ENCODE results near the gene MISP. TPM values are rescaled to one million over a fixed set of nuclear protein-coding genes. Genes with fewer than 3 reads are reported as not detected.

The MISP gene
- total RNA-seq, 1 experiment from 2014 or later, result 5.8 TPM

DNA sequence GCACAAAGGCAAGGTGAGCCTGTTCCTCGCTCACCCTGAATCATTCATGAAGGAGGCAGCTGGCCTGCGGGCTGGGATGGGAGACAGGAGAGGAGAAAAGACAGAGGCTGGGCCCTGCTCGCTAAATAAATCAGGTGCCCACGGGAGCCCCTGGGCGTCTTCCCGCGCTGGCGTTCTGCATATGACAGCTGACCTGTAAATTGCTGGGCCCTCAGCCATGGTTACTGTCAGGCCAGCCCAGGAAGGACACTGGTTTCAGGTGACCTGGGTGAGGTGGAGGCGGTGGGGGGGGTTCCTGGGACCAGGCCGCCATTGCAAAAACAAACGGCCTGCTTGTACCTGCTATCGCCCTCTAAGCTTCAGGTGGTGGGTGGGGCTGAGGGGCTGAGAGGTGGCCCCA is 42.9 kb downstream of the MISP start:
- POLR2A ChIA-PET, result no interaction called here
- Histone ChIP-seq H3K9me3 (ENCODE audit: control insufficient read depth, insufficient read depth, low read depth, low read length) (no peaks in the 10 kb centered on the region), H3K4me1 (ENCODE audit: control insufficient read depth, insufficient read depth, low read length) (peaks cover 17% of the 10 kb centered on the region), H3K4me3 (ENCODE audit: low read depth in 2 of 2, low read length in 2 of 2) (no peak overlapping the region), H3K27ac (ENCODE audit: low read length) (0 out of 2 replicates have a peak overlapping the region, but pooled peaks have one; percentile 17), H3K36me3 (ENCODE audit: control insufficient read depth, insufficient read depth, low read length) (peaks cover 7% of the 10 kb centered on the region; the same call in 1 of the 2 replicates), H3K27me3 (ENCODE audit: control insufficient read depth, insufficient read depth, low read length) (no peaks in the 10 kb centered on the region)
- in situ Hi-C loops (cut with HindIII; ENCODE audit: low pct_unique_long_range_greater_than_20kb, low sequenced_read_pairs), result no loop called here
- CTCF ChIA-PET, result no interaction called here
- no peak for DNase-seq (ENCODE audit: low read depth, low spot score)
- TF ChIP-seq CTCF (IDR thresholded peaks at IDR 0.05) (no peak), SIN3A (IDR thresholded peaks at IDR 0.05; ENCODE audit: borderline replicate concordance, insufficient read depth, low read depth, low read length) (no peak), TCF7L2 (IDR thresholded peaks at IDR 0.05; ENCODE audit: low read depth, low read length) (no peak), POLR2AphosphoS5 (IDR thresholded peaks at IDR 0.05; ENCODE audit: low read depth, low read length) (no peak), REST (IDR thresholded peaks at IDR 0.05; ENCODE audit: insufficient read depth in 1 of 2, low read depth in 2 of 2, low read length in 1 of 2) (no peak)
- intact Hi-C loops (cut with micrococcal nuclease; ENCODE audit: unreplicated experiment), result no loop called here
- BruUV-seq (replicated peaks), result no TSS peak
- ATAC-seq, result no peak

- Histone ChIP-seq H3K4me1 (ENCODE audit: control insufficient read depth, insufficient read depth, low read length) (peaks cover 6% of the 10 kb centered on the region), H3K9me3 (ENCODE audit: control insufficient read depth, insufficient read depth, low read depth, low read length) (no peaks in the 10 kb centered on the region), H3K27ac (ENCODE audit: low read length) (no peak overlapping the region; the same call in 1 of the 2 replicates), H3K36me3 (ENCODE audit: control insufficient read depth, insufficient read depth, low read length) (peaks cover 11% of the 10 kb centered on the region), H3K4me3 (ENCODE audit: low read depth in 2 of 2, low read length in 2 of 2) (no peak overlapping the region), H3K27me3 (ENCODE audit: control insufficient read depth, insufficient read depth, low read length) (no peaks in the 10 kb centered on the region)
- ATAC-seq, result no peak
- intact Hi-C loops (cut with micrococcal nuclease; ENCODE audit: unreplicated experiment), result no loop called here
- BruUV-seq (replicated peaks), result no TSS peak
- POLR2A ChIA-PET, result interaction anchor here (0.7 kb wide), 1 partner anchor 12 kb away, joined by 3 read pairs; no protein-coding TSS in a partner anchor
- TF ChIP-seq POLR2AphosphoS5 (IDR thresholded peaks at IDR 0.05; ENCODE audit: low read depth, low read length) (no peak), REST (IDR thresholded peaks at IDR 0.05; ENCODE audit: insufficient read depth in 1 of 2, low read depth in 2 of 2, low read length in 1 of 2) (no peak), SIN3A (IDR thresholded peaks at IDR 0.05; ENCODE audit: borderline replicate concordance, insufficient read depth, low read depth, low read length) (no peak), CTCF (IDR thresholded peaks at IDR 0.05) (no peak), TCF7L2 (IDR thresholded peaks at IDR 0.05; ENCODE audit: low read depth, low read length) (no peak)
- in situ Hi-C loops (cut with HindIII; ENCODE audit: low pct_unique_long_range_greater_than_20kb, low sequenced_read_pairs), result no loop called here
- CTCF ChIA-PET, result interaction anchor here (0.7 kb wide), 1 partner anchor 38 kb away, joined by 3 read pairs; no protein-coding TSS in a partner anchor
- DNase-seq (ENCODE audit: low read depth, low spot score), result no peak
These were observed 44.2 kb downstream of the MISP start for GRCh38 chr19:795073-795611.

Measured in Panc1 (cell line).